Measurements from ENCODE around the gene UBASH3A. TPM values are rescaled to one million over a fixed set of nuclear protein-coding genes. Genes with fewer than 3 reads are reported as not detected.

The UBASH3A gene
- total RNA-seq, 6 experiments from 2014 or later: 0.12 to 0.50 (median 0.15) TPM

GRCh38 chr21:42391297-42391696, 12.4 kb upstream of the UBASH3A start:
- ATAC-seq: no peak
- TF ChIP-seq POLR2A (IDR thresholded peaks at IDR 0.05) (no peak), CTCF (IDR thresholded peaks at IDR 0.05) (no peak)
- Histone ChIP-seq H3K9me3 (no peaks in the 10 kb centered on the region), H3K4me3 (no peak overlapping the region), H3K27me3 (no peaks in the 10 kb centered on the region), H3K27ac (no peak overlapping the region), H3K36me3 (no peaks in the 10 kb centered on the region), H3K4me1 (peaks cover 0 to 2% (median 0%) of the 10 kb centered on the region in 4 donors)
- peak in 1 of 3 donors; percentile 8 for DNase-seq
- 59% methylated on average over 3 of the region's 5 CpGs for WGBS (ENCODE audit: insufficient coverage, low coverage, low lambda C conversion rate, missing lambda C conversion rate)
- intact Hi-C loops (cut with DNase I): no loop called here

GRCh38 chr21:42392731-42393442, 10.8 kb upstream of the UBASH3A start:
- Histone ChIP-seq H3K4me1 (no peaks in the 10 kb centered on the region), H3K36me3 (no peaks in the 10 kb centered on the region), H3K9me3 (no peaks in the 10 kb centered on the region), H3K27ac (no peak overlapping the region), H3K27me3 (no peaks in the 10 kb centered on the region), H3K4me3 (no peak overlapping the region)
- ATAC-seq: no peak
- peak in 1 of 3 donors; percentile 27 for DNase-seq
- intact Hi-C loops (cut with DNase I): no loop called here
- 81% methylated on average over 17 of the region's 17 CpGs for WGBS (ENCODE audit: insufficient coverage, low coverage, low lambda C conversion rate, missing lambda C conversion rate)
- TF ChIP-seq CTCF (IDR thresholded peaks at IDR 0.05) (no peak), POLR2A (IDR thresholded peaks at IDR 0.05) (no peak)

GRCh38 chr21:42393443-42393950, 10.2 kb upstream of the UBASH3A start:
- 55% methylated on average over 8 of the region's 8 CpGs for WGBS (ENCODE audit: insufficient coverage, low coverage, low lambda C conversion rate, missing lambda C conversion rate)
- TF ChIP-seq CTCF (IDR thresholded peaks at IDR 0.05) (no peak), POLR2A (IDR thresholded peaks at IDR 0.05) (no peak)
- H3K4me1 ChIP-seq: no peaks in the 10 kb centered on the region

GRCh38 chr21:42395302-42395701, 8.4 kb upstream of the UBASH3A start:
- intact Hi-C loops (cut with DNase I): no loop called here
- H3K27me3 ChIP-seq: no peaks in the 10 kb centered on the region
- 88% methylated on average over 8 of the region's 11 CpGs for WGBS (ENCODE audit: insufficient coverage, low coverage, low lambda C conversion rate, missing lambda C conversion rate)
- H3K36me3 ChIP-seq: no peaks in the 10 kb centered on the region
- H3K4me3 ChIP-seq: no peak overlapping the region
- no peaks in the 10 kb centered on the region for H3K4me1 ChIP-seq
- DNase-seq (no peak), ATAC-seq (no peak)
- TF ChIP-seq POLR2A (IDR thresholded peaks at IDR 0.05): no peak
- TF ChIP-seq CTCF (IDR thresholded peaks at IDR 0.05): no peak
- H3K9me3 ChIP-seq: no peaks in the 10 kb centered on the region
- H3K27ac ChIP-seq: no peak overlapping the region

More at GRCh38 chr21:42393443-42393950, 10.2 kb upstream of the UBASH3A start:
- no peaks in the 10 kb centered on the region for H3K27me3 ChIP-seq
- H3K27ac ChIP-seq: no peak overlapping the region
- intact Hi-C loops (cut with DNase I): no loop called here
- ATAC-seq: no peak
- H3K4me3 ChIP-seq: no peak overlapping the region
- H3K9me3 ChIP-seq: no peaks in the 10 kb centered on the region
- DNase-seq: no peak
- no peaks in the 10 kb centered on the region for H3K36me3 ChIP-seq
